H9 (cell line): Measurements from ENCODE around the gene KL. TPM values are rescaled to one million over a fixed set of nuclear protein-coding genes. Genes with fewer than 3 reads are reported as not detected.

Experiments used
- DNase-seq: peaks from one replicate; pipeline ENCODE4 v3.0.0-alpha.2; 2017
- H2AFZ ChIP-seq: one replicate; pipeline ENCODE4 v1.6.1; 2013; ENCODE audit warnings: mild to moderate bottlenecking, low read length, control low read depth, moderate library complexity
- H2AK5ac ChIP-seq: 2 replicates; pipeline ENCODE4 v1.6.1; 2013; ENCODE audit warnings: low read length, control low read depth, mixed read lengths; ENCODE audit not compliant: insufficient read length
- H2BK120ac ChIP-seq: one replicate; pipeline ENCODE4 v1.6.1; 2013; ENCODE audit warnings: low read depth, mild to moderate bottlenecking, low read length, control low read depth, inconsistent platforms; ENCODE audit not compliant: poor library complexity, severe bottlenecking
- H2BK12ac ChIP-seq: 2 replicates; pipeline ENCODE4 v1.6.1; 2013; ENCODE audit warnings: low read length, control low read depth, mixed read lengths, low read depth; ENCODE audit not compliant: insufficient read length
- H2BK15ac ChIP-seq: 2 replicates; pipeline ENCODE4 v1.6.1; 2013; ENCODE audit warnings: low read depth, low read length, control low read depth
- H2BK20ac ChIP-seq: one replicate; pipeline ENCODE4 v1.6.1; 2013; ENCODE audit warnings: low read depth, mild to moderate bottlenecking, low read length, control low read depth, inconsistent platforms; ENCODE audit not compliant: poor library complexity, severe bottlenecking
- H2BK5ac ChIP-seq: 2 replicates; pipeline ENCODE4 v1.6.1; 2013; ENCODE audit warnings: low read length, control low read depth, mixed read lengths; ENCODE audit not compliant: insufficient read length
- H3K14ac ChIP-seq: 2 replicates; pipeline ENCODE4 v1.6.1; 2013; ENCODE audit warnings: low read length, control low read depth; ENCODE audit not compliant: insufficient read depth
- H3K18ac ChIP-seq: 2 replicates; pipeline ENCODE4 v1.6.1; 2013; ENCODE audit warnings: low read depth, mild to moderate bottlenecking, mixed read lengths, low read length, control low read depth; ENCODE audit not compliant: insufficient read length
- H3K23ac ChIP-seq: 2 replicates; pipeline ENCODE4 v1.6.1; 2013; ENCODE audit warnings: low read length, control low read depth, mixed read lengths, low read depth; ENCODE audit not compliant: insufficient read length
- H3K23me2 ChIP-seq: 2 replicates; pipeline ENCODE4 v1.6.1; 2013; ENCODE audit warnings: low read depth, mild to moderate bottlenecking, mixed read lengths, low read length, control low read depth; ENCODE audit not compliant: insufficient read length, poor library complexity, severe bottlenecking
- H3K27ac ChIP-seq: 2 replicates; pipeline ENCODE4 v1.5.1; 2013; ENCODE audit warnings: low read length, control low read depth, mixed read lengths, low read depth; ENCODE audit not compliant: insufficient read length
- H3K27me3 ChIP-seq: 2 replicates; pipeline ENCODE4 v1.6.1; 2013; ENCODE audit warnings: low read length, control low read depth, inconsistent platforms; ENCODE audit not compliant: insufficient read depth
- H3K4ac ChIP-seq: 2 replicates; pipeline ENCODE4 v1.6.1; 2013; ENCODE audit warnings: low read depth, mild to moderate bottlenecking, control low read depth, inconsistent platforms, low read length, moderate library complexity
- H3K4me1 ChIP-seq: 2 replicates; pipeline ENCODE4 v1.6.1; 2013; ENCODE audit warnings: low read length, control low read depth, inconsistent platforms; ENCODE audit not compliant: insufficient read depth
- H3K4me2 ChIP-seq: 2 replicates; pipeline ENCODE4 v1.6.1; 2013; ENCODE audit warnings: low read length, control low read depth, mixed read lengths; ENCODE audit not compliant: insufficient read length, insufficient read depth
- H3K56ac ChIP-seq: 2 replicates; pipeline ENCODE4 v1.6.1; 2013; ENCODE audit warnings: low read depth, mild to moderate bottlenecking, mixed read lengths, low read length, control low read depth; ENCODE audit not compliant: insufficient read length
- H3K79me1 ChIP-seq: 2 replicates; pipeline ENCODE4 v1.6.1; 2013; ENCODE audit warnings: low read depth, mild to moderate bottlenecking, moderate library complexity, low read length, control low read depth, inconsistent platforms; ENCODE audit not compliant: insufficient read depth, poor library complexity, severe bottlenecking
- H3K79me2 ChIP-seq: 2 replicates; pipeline ENCODE4 v1.6.1; 2013; ENCODE audit warnings: low read length, control low read depth, inconsistent platforms; ENCODE audit not compliant: insufficient read depth
- H3K9ac ChIP-seq: 2 replicates; pipeline ENCODE4 v1.6.1; 2013; ENCODE audit warnings: low read length, control low read depth, mixed read lengths; ENCODE audit not compliant: insufficient read length; ENCODE audit errors: extremely low read depth
- H3K9me3 ChIP-seq: one replicate; pipeline ENCODE4 v1.6.1; 2013; ENCODE audit warnings: low read depth, low read length, inconsistent platforms; ENCODE audit not compliant: control insufficient read depth
- H3T11ph ChIP-seq: one replicate; pipeline ENCODE4 v1.6.1; 2013; ENCODE audit warnings: mild to moderate bottlenecking, low read length, control low read depth, inconsistent platforms
- H4K20me1 ChIP-seq: one replicate; pipeline ENCODE4 v1.6.1; 2013; ENCODE audit not compliant: control insufficient read depth, insufficient read length, insufficient read depth
- H4K5ac ChIP-seq: 2 replicates; pipeline ENCODE4 v1.6.1; 2013; ENCODE audit warnings: low read depth, mild to moderate bottlenecking, mixed read lengths, low read length, control low read depth; ENCODE audit not compliant: insufficient read length
- H4K8ac ChIP-seq: replicated peaks from 2 replicates; pipeline ENCODE4 v1.6.1; 2013; ENCODE audit warnings: low read length, control low read depth, mixed read lengths, low read depth; ENCODE audit not compliant: insufficient read length
- H4K91ac ChIP-seq: 2 replicates; pipeline ENCODE4 v1.6.1; 2013; ENCODE audit warnings: low read depth, mild to moderate bottlenecking, moderate library complexity, mixed read lengths, low read length, control low read depth; ENCODE audit not compliant: insufficient read length
- H3K27ac Mint-ChIP-seq, 3 experiments: 2 replicates in 2 of 3; 3 replicates in 1 of 3; pipeline ENCODE4 v1.8.0; 2020 to 2021; ENCODE audit warnings: mixed read lengths in 3 of 3, mild to moderate bottlenecking in 1 of 3, moderate library complexity in 1 of 3
- H3K27me3 Mint-ChIP-seq: 2 replicates; pipeline ENCODE4 v1.8.0; 2021; ENCODE audit warnings: low read depth, mild to moderate bottlenecking, moderate library complexity, mixed read lengths
- H3K36me3 Mint-ChIP-seq, 3 experiments: 2 replicates in 2 of 3; 3 replicates in 1 of 3; pipeline ENCODE4 v1.8.0; 2020 to 2021; ENCODE audit warnings: low read depth in 3 of 3, mixed read lengths in 3 of 3; ENCODE audit not compliant: insufficient read depth in 1 of 3
- H3K4me1 Mint-ChIP-seq, 2 experiments: 2 replicates each; pipeline ENCODE4 v1.8.0; 2020; ENCODE audit warnings: mixed read lengths in 2 of 2
- H3K4me3 Mint-ChIP-seq, 2 experiments: 2 replicates in 1 of 2; 3 replicates in 1 of 2; pipeline ENCODE4 v1.8.0; 2020 to 2021; ENCODE audit warnings: mild to moderate bottlenecking in 2 of 2, mixed read lengths in 2 of 2, moderate library complexity in 1 of 2
- H3K9me3 Mint-ChIP-seq, 2 experiments: 2 replicates in 1 of 2; 3 replicates in 1 of 2; pipeline ENCODE4 v1.8.0; 2020; ENCODE audit warnings: mild to moderate bottlenecking in 2 of 2, mixed read lengths in 2 of 2, moderate library complexity in 1 of 2
- WGBS: extraction: QIAGEN DNeasy Blood & Tissue Kit; methylation state at CpG from one replicate; pipeline ENCODE4 v1.1.7; 2013; ENCODE audit warnings: missing lambda C conversion rate, low lambda C conversion rate, mixed read lengths; ENCODE audit not compliant: insufficient read length; ENCODE audit errors: extremely low coverage; 5-methylcytosine and 5-hydroxymethylcytosine counted together
- total RNA-seq: library from RNA; stranded (reverse); gene quantifications from 2 replicates; pipeline ENCODE4 v1.2.1, GENCODE V29; 2021
- TF ChIP-seq, protein P1 (sequence below): fragments of 200-600 bp; sonication (generic); conservative IDR thresholded peaks from 3 replicates; pipeline ENCODE4 v1.8.0; 2021; ENCODE audit warnings: antibody characterized with exemption, mild to moderate bottlenecking

Gene KL
- total RNA-seq, 1 experiment from 2014 or later, result not detected

DNA sequence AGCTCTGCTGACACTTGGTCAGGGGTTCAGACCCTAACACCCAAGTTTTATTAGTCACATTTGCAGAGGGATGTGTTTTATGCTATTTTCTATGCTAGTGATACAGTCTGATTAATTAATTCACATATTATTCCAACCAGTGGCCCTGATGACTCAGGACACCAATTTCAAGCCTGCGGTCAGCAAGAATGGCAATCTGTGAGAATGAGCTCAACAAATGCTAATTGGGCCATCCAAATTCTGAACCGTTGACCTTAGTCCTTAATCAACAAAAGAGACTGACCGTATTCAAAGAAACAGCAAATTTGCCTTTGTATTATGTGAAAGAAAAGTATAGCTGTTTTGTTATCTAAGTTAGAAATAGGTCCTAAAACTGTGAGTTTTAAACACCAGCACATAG, 9.6 kb upstream of the KL start:
- Histone ChIP-seq H4K91ac (no peak overlapping the region), H3K23me2 (no peaks in the 10 kb centered on the region), H3K27ac (no peak overlapping the region), H2BK20ac (no peak overlapping the region), H3K79me2 (no peaks in the 10 kb centered on the region), H3K79me1 (no peaks in the 10 kb centered on the region), H3K18ac (no peak overlapping the region), H3K27me3 (no peaks in the 10 kb centered on the region), H2AK5ac (no peak overlapping the region), H3T11ph (no peak overlapping the region), H3K9me3 (peaks cover 6% of the 10 kb centered on the region), H2BK5ac (no peak overlapping the region), H4K5ac (no peak overlapping the region), H2BK12ac (no peak overlapping the region), H3K4me1 (no peaks in the 10 kb centered on the region), H2AFZ (no peak overlapping the region), H3K56ac (no peak overlapping the region), H4K20me1 (no peaks in the 10 kb centered on the region), H3K4me2 (no peak overlapping the region), H3K23ac (no peak overlapping the region), H3K9ac (no peak overlapping the region), H3K14ac (no peak overlapping the region), H2BK120ac (no peak overlapping the region), H2BK15ac (no peak overlapping the region), H4K8ac (no peak overlapping the region), H3K4ac (no peak overlapping the region)
- no CpG with 5 or more reads among the region's 3 CpGs for WGBS
- peaks cover 23 to 27% of the 10 kb centered on the region in 2 experiments for H3K9me3 Mint-ChIP-seq
- peaks cover 13 to 22% (median 13%) of the 10 kb centered on the region in 3 experiments for H3K36me3 Mint-ChIP-seq
- TF ChIP-seq, protein P1, sequence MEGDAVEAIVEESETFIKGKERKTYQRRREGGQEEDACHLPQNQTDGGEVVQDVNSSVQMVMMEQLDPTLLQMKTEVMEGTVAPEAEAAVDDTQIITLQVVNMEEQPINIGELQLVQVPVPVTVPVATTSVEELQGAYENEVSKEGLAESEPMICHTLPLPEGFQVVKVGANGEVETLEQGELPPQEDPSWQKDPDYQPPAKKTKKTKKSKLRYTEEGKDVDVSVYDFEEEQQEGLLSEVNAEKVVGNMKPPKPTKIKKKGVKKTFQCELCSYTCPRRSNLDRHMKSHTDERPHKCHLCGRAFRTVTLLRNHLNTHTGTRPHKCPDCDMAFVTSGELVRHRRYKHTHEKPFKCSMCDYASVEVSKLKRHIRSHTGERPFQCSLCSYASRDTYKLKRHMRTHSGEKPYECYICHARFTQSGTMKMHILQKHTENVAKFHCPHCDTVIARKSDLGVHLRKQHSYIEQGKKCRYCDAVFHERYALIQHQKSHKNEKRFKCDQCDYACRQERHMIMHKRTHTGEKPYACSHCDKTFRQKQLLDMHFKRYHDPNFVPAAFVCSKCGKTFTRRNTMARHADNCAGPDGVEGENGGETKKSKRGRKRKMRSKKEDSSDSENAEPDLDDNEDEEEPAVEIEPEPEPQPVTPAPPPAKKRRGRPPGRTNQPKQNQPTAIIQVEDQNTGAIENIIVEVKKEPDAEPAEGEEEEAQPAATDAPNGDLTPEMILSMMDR, result no peak
- no peak for DNase-seq
- H3K4me1 Mint-ChIP-seq, result peaks cover 8% of the 10 kb centered on the region in 2 experiments
- peaks cover 5% of the 10 kb centered on the region; the same call in 1 of the 2 replicates for H3K27me3 Mint-ChIP-seq
- H3K4me3 Mint-ChIP-seq, result no peak overlapping the region
- H3K27ac Mint-ChIP-seq, result no peak overlapping the region
